ENCODE measurements around the gene IRAK3.
"Not testable (repeated sequence)": the region's sequence is repeated elsewhere in the genome, so short reads cannot be mapped to it uniquely, and the experiment has no call there.

IRAK3 gene

GRCh38 chr12:66228462-66228861 lies 39.4 kb downstream of the IRAK3 start:
- DNase-seq (ENCODE audit: extremely low read depth, low read depth) = no peak
- no peak for TF ChIP-seq CTCF (IDR thresholded peaks at IDR 0.05; ENCODE audit: low read depth, low read length)

- no peak for DNase-seq (ENCODE audit: extremely low read depth, low read depth)
- no peak for TF ChIP-seq CTCF (IDR thresholded peaks at IDR 0.05; ENCODE audit: low read depth, low read length)
Measured at GRCh38 chr12:66232263-66232662, 43.2 kb downstream of the IRAK3 start.

GRCh38 chr12:66234037-66234693 lies 45.2 kb downstream of the IRAK3 start:
- DNase-seq (ENCODE audit: extremely low read depth, low read depth) = not testable (repeated sequence)

- DNase-seq (ENCODE audit: extremely low read depth, low read depth) = peak; percentile 11
Measured at GRCh38 chr12:66234773-66235625, 46.0 kb downstream of the IRAK3 start.

- no peak; the same call in none of the 2 replicates for TF ChIP-seq CTCF (IDR thresholded peaks at IDR 0.05; ENCODE audit: low read depth, low read length)
- no peak for DNase-seq (ENCODE audit: extremely low read depth, low read depth)
Measured at GRCh38 chr12:66235626-66236281, 46.7 kb downstream of the IRAK3 start.

GRCh38 chr12:66236282-66236675 lies 47.3 kb downstream of the IRAK3 start:
- DNase-seq (ENCODE audit: extremely low read depth, low read depth) = not testable (repeated sequence)

GRCh38 chr12:66236969-66237368 lies 48.0 kb downstream of the IRAK3 start:
- no peak for DNase-seq (ENCODE audit: extremely low read depth, low read depth)
- TF ChIP-seq CTCF (IDR thresholded peaks at IDR 0.05; ENCODE audit: low read depth, low read length) = no peak

- TF ChIP-seq CTCF (IDR thresholded peaks at IDR 0.05; ENCODE audit: low read depth, low read length) = no peak
Measured at GRCh38 chr12:66237505-66238175, 48.6 kb downstream of the IRAK3 start.

More at GRCh38 chr12:66237505-66238175, 48.6 kb downstream of the IRAK3 start:
- no peak for DNase-seq (ENCODE audit: extremely low read depth, low read depth)

Measured in AG09319 (cell line).